CD4-positive, alpha-beta T cell treated with Interleukin-10 for 1 hour (primary cell): Measurements from ENCODE around the gene HSDL1.

ENCODE experiments used
- DNase-seq: peaks from one replicate; pipeline ENCODE4 v3.0.0-alpha.2; 2020

Gene HSDL1

DNA sequence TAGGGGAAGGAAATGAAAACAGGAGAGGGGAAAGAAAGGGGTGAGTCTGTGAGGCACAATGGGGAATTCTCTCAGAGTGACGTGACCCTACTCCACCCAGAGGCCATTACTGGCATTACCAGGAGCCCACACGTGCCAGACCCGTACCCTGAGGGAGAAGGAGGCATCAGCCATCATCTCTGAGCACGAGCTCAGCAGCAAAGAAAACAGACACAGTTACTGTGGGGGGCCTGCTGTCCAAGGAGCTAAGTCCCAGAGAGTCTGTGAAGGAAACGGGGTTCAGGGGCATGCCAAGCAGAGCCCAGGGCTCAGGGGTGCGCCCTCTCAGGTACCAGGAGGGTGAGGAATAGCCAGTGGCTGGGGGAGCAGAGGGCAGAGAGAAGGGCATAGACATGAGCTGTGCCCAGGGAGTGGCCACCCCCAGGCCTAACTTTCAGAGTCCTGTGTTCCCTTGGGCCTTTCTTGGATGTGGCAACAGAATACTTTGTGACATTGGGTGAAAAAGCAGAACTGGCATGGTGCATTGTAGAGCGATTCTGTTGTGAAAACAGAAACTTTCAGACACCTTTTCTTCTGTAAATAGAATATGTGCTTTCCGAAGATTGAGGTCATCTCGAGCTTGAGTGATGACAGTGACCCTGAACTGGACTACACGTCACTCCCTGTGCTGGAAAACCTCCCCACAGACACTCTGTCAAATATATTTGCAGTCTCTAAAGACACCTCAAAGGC lies 30.5 kb upstream of the HSDL1 start:
- peak; percentile 10 for DNase-seq

GRCh38 chr16:84174396-84174795 lies 29.4 kb upstream of the HSDL1 start:
- no peak for DNase-seq

GRCh38 chr16:84169765-84170310 lies 24.9 kb upstream of the HSDL1 start:
- no peak for DNase-seq

GRCh38 chr16:84166796-84167695 lies 22.1 kb upstream of the HSDL1 start:
- DNase-seq = no peak

DNA sequence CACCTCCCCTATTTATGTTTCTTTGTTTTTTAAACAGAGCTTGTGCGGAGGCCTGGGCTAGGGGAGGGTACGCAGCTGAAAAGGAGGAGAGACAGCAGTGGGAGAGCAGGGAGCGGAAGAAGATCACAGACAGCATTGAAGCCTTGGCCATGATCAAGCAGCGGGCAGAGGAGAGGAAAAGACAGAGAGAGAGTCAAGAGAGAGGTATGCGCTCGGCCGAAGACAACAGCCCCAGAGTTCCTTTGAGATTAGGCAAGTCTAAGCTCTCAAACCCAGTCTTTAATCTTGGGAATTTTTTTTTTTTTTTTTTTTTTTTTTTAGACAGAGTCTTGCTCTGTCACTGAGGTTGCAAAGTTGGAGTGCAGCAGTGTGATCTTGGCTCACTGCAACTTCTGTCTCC lies 20.8 kb upstream of the HSDL1 start:
- DNase-seq = no peak

- no peak for DNase-seq
These were observed 16.8 kb upstream of the HSDL1 start for GRCh38 chr16:84161801-84162200.

DNA sequence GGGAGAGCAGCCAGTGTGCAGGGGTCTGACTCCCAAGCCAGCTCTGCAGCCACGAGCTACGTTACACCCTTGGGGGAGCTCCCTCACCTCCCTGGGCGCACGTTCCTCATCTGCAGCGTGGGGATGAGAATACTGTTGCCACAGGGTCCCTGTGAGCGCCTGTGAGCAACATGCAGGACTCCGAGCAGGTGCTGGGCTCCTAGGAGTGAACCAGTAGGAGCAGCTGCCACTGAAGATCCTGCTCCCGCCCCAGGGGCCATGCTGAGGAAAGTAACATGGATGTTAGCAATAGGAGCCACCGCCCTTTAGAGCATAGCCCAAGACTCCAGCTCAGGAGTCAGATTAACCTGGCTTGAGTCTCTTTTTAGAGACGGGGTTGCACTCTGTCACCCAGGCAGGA lies 16.1 kb upstream of the HSDL1 start:
- no peak for DNase-seq

DNA sequence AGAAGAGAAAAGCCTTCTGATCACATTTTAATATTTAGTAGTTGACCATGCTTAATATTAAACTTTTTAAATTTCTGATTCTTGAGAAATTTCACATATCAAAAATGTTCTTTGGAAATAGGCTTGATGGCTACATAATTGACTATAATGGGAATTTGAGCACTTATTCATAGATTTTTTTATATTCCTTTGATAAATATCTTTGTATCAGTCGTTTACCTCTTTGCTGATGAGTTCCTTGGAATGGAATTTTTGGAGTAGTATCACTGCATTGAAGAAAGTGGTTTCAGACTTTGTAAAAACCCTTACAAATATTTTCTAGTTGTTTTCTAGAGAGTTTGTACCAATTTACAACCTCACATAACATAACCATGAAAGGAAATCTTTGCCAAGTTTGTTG lies 14.8 kb upstream of the HSDL1 start:
- DNase-seq = no peak

DNA sequence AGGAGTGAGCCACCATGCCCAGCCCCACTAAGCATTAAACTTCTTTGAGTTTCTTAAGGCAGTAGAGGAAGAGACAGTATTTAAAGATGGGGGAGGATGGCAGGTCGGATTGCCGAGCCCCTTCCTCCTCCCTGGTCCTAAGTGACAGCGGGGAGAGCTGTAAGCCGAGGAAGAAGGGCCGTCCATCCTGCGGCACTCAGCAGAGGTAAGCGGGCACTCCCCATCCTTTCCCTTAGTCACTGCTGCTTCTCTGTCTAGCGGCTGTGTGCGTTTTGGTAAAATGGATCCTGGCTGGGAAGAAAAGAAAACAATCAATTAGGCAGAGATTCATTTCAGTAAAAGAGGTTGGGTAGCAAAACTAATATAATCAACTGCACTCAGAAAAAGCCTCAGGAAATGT lies 14.0 kb upstream of the HSDL1 start:
- DNase-seq = no peak

GRCh38 chr16:84156342-84156784 lies 11.4 kb upstream of the HSDL1 start:
- no peak for DNase-seq

- DNase-seq = no peak
These were observed 10.8 kb upstream of the HSDL1 start for GRCh38 chr16:84155771-84156170.

DNA sequence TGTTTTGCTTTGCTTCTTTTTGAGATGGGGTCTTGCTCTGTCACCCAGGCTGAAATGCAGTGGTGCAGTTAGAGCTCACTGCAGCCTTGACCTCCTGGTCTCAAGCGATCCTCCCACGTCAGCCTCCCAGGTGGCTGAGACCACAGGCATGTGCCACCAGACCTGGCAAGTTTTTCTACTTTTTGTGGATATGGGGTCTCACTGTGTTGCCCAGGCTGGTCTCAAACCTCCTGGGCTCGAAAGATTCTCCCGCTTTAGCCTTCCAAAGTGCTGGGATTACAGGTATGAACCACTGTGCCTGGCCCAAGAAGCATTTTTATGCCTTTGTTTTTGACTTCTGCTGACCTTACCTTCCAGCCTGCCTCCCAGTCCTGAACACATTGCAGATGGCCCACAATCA lies 10.2 kb upstream of the HSDL1 start:
- DNase-seq = no peak

GRCh38 chr16:84153660-84154214 lies 8.8 kb upstream of the HSDL1 start:
- DNase-seq = no peak

DNA sequence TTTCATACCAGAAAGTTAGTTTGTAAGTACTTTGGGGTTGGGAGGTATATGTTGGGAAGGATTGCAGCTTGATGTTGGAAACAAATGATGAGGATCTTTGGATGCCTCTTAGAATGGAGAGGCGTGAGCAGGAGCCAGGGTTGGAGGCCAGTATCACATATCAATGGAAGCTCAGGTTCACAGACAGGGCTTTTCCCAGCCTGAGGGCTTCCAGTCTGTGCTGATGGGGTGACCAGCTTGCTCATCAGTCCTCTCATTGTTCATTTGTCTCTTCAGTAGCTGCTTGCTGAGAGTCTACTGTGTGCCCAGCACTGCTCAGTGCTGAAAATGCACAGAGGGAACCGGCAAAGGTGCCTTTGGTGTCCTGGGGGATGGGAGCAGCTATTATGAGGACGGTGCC lies 5.9 kb upstream of the HSDL1 start:
- no peak for DNase-seq

DNA sequence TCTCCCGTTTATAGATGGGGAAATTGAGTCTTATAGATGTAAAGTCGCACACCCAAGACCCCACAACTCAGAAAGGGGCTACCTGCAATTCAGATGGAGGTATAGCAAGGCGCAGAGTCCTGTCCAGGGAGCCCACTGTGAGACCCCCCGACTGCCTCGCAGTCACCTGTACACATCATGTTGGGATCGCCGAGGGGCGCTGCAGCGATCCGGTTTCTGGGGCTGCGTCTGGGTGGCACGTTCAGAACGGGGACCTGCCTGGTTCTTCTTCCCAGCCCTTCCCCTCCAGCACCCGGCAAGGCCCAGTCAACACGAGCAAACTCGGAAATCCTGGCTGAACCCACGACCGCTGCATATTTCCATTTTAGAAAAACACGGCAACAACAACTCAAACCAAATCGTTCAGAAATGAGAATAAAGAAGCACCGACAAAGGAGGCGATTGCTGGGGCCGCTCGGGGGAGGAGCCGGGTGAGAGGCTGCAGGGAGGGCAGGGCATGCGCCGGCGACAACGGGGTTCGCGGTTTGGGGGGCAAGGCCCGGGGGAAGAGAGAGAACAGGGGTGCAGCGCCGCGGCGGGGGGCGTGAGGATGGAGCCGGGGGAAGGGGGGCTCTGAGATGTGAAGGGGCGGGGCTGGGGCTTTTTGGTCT lies 643 bp downstream of the HSDL1 start:
- peak; percentile 47 for DNase-seq

DNA sequence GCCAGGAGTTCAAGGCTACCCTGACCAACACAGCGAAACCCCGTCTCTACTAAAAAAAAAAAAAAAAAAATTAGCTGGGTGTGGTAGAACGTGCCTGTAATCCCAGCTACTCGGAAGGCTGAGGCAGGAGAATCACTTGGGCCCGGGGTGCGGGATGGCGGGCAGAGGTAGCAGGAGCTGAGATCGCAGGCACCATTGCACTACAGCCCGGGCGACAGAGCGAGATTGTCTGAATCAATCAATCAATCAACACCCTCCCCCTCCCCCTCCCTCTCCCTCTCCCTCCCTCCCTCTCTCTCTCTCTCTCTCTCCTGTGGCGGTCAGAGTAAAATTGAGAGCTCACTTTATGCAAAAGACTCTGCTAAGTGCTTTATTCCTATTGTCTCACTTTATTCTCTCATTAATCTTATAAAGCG lies 1.2 kb downstream of the HSDL1 start:
- peak; percentile 10 for DNase-seq

DNA sequence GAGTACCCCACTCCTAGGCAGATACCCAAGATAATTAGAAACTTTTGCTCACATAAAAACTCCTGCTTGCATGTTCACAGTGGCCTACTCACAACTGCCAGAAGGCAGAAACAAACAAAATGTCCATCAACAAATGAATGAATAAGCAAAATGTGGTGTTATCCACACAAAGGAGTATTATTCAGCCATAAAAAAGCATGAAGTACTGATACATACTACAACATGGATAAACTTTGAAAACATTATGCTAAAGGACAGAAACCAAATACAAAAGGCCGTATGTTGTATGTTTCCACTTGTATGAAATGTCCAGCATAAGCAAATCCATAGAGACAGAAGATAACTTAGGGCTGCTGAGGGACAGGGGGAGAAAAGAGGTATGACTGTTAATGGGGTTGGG lies 1.9 kb downstream of the HSDL1 start:
- DNase-seq = no peak

GRCh38 chr16:84141143-84141670 lies 3.8 kb downstream of the HSDL1 start:
- no peak for DNase-seq

DNA sequence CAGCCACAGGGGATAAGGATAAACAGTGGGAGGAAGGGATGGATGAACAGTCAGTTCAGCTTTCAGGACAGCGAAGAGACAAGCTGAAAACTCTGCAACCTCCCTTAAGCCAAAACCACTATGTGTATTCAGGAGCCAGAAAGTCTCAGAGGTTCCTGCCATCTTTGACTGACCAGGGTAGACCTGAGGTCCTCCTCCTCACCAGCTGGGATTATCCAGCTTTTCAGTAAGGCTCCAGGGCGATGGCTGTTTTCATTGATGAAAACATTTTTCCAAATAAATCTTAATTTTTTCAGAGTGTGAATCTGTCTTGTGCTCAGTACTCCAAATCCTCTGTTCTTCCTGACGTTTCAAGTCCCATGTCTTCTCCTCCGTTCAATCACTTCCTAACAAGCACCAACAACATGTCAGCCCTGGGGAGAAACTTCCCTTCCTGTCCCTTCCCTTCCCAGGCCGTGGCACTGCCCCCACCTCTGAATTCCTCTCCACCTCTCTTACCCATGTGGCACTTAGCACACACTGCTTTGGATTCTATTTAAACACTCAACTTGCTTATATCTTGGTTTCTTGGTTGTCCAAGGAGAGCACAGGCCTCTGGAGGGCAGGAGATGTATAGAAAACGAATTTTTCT lies 5.2 kb downstream of the HSDL1 start:
- no peak for DNase-seq

- no peak for DNase-seq
These were observed 6.0 kb downstream of the HSDL1 start for GRCh38 chr16:84138824-84139627.

DNA sequence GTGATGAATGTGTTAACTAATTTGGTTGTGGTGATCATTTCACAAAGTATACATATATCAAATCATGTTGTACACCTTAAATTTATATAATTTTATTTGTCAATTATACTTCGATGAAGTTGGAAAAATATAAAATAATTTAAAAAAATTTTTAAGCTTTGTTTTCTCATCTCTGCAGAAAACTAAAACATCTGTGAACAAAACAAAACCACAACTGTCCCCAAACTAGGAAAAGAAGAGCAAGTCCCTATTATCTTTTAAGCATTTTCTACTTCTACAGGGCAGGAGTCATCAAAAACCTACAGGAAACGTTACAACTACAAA lies 6.5 kb downstream of the HSDL1 start:
- DNase-seq = no peak
